Activated T-helper 1 cell treated with anti-CD3 and anti-CD28 coated beads, Interleukin-12 subunit alpha, Interleukin-12 subunit beta, Interleukin-2, Interleukin-4 antibody, amounts not matched to agents 30 ng/mL and 10 ng/mL and 1 ng/mL, durations not matched to agents 14 hours and 24 hours and 36 hours (primary cell): Measurements from ENCODE around the gene SAXO2. TPM values are rescaled to one million over a fixed set of nuclear protein-coding genes. Genes with fewer than 3 reads are reported as not detected.
"Not testable (repeated sequence)": the region's sequence is repeated elsewhere in the genome, so short reads cannot be mapped to it uniquely, and the experiment has no call there.

Experiments used
- DNase-seq: peaks from one replicate; pipeline ENCODE4 v3.0.0; 2021; ENCODE audit warnings: low spot score
- H3K27ac Mint-ChIP-seq: one replicate; pipeline ENCODE4 v1.8.0; 2021; ENCODE audit warnings: mild to moderate bottlenecking, mixed read lengths
- H3K27me3 Mint-ChIP-seq: one replicate; pipeline ENCODE4 v1.8.0; 2022; ENCODE audit warnings: mild to moderate bottlenecking, moderate library complexity, mixed read lengths; ENCODE audit not compliant: insufficient read depth
- H3K36me3 Mint-ChIP-seq: one replicate; pipeline ENCODE4 v1.8.0; 2021; ENCODE audit warnings: low read depth, mixed read lengths
- H3K4me1 Mint-ChIP-seq: one replicate; pipeline ENCODE4 v1.8.0; 2021; ENCODE audit warnings: low read depth, mixed read lengths
- H3K4me3 Mint-ChIP-seq: one replicate; pipeline ENCODE4 v1.8.0; 2021; ENCODE audit warnings: mild to moderate bottlenecking, moderate library complexity, mixed read lengths
- H3K9me3 Mint-ChIP-seq: one replicate; pipeline ENCODE4 v1.8.0; 2021; ENCODE audit warnings: mixed read lengths
- intact Hi-C: fragments of 100-400 bp; cut with micrococcal nuclease; formaldehyde crosslinking; loops from one replicate; pipeline ENCODE4 v1.15.1; 2024
- total RNA-seq: library from RNA; stranded (reverse); gene quantifications from 2 replicates; pipeline ENCODE4 v1.2.3, GENCODE V29; 2022

The SAXO2 gene
- total RNA-seq, 1 donor from 2014 or later = 0.57 TPM

- H3K27me3 Mint-ChIP-seq = peaks cover 9% of the 10 kb centered on the region
- DNase-seq = no peak
- intact Hi-C loops = no loop called here
- H3K27ac Mint-ChIP-seq = no peak overlapping the region
- no peak overlapping the region for H3K4me3 Mint-ChIP-seq
- no peaks in the 10 kb centered on the region for H3K36me3 Mint-ChIP-seq
- peaks cover 6% of the 10 kb centered on the region for H3K4me1 Mint-ChIP-seq
- H3K9me3 Mint-ChIP-seq = no peaks in the 10 kb centered on the region
These were observed 34.9 kb downstream of the SAXO2 start for GRCh38 chr15:82297546-82297945.

GRCh38 chr15:82298032-82298431 lies 35.4 kb downstream of the SAXO2 start:
- intact Hi-C loops = no loop called here
- Mint-ChIP-seq H3K4me3 (no peak overlapping the region), H3K27me3 (peaks cover 8% of the 10 kb centered on the region), H3K4me1 (peaks cover 6% of the 10 kb centered on the region), H3K36me3 (no peaks in the 10 kb centered on the region), H3K9me3 (no peaks in the 10 kb centered on the region), H3K27ac (no peak overlapping the region)
- no peak for DNase-seq

DNA sequence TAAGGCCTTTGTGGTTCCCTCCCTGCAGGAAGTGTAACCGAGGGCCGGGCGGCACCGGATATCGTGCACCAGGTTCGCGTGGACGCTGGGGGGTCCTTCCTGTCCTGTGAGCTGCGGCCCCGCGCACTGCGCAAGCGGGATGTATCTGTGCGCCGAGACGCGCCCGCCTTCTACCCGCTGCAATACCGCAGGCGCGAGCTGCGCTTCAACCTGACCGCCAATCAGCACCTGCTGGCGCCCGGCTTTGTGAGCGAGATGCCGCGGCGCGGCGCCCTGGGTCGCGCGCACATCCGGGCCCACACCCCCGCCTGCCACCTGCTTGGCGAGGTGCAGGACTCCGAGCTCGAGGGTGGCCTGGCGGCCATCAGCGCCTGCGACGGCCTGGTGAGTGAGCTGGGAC lies 35.9 kb downstream of the SAXO2 start:
- H3K27ac Mint-ChIP-seq = no peak overlapping the region
- no peaks in the 10 kb centered on the region for H3K9me3 Mint-ChIP-seq
- no peak overlapping the region for H3K4me3 Mint-ChIP-seq
- H3K36me3 Mint-ChIP-seq = no peaks in the 10 kb centered on the region
- H3K4me1 Mint-ChIP-seq = peaks cover 6% of the 10 kb centered on the region
- intact Hi-C loops = no loop called here
- peaks cover 8% of the 10 kb centered on the region for H3K27me3 Mint-ChIP-seq
- peak; percentile 20 for DNase-seq

- intact Hi-C loops, H3K4me3 Mint-ChIP-seq, H3K9me3 Mint-ChIP-seq, H3K27me3 Mint-ChIP-seq, H3K4me1 Mint-ChIP-seq, DNase-seq, H3K27ac Mint-ChIP-seq, H3K36me3 Mint-ChIP-seq: not testable (repeated sequence)
These were observed 36.9 kb downstream of the SAXO2 start for GRCh38 chr15:82299511-82299914.

DNA sequence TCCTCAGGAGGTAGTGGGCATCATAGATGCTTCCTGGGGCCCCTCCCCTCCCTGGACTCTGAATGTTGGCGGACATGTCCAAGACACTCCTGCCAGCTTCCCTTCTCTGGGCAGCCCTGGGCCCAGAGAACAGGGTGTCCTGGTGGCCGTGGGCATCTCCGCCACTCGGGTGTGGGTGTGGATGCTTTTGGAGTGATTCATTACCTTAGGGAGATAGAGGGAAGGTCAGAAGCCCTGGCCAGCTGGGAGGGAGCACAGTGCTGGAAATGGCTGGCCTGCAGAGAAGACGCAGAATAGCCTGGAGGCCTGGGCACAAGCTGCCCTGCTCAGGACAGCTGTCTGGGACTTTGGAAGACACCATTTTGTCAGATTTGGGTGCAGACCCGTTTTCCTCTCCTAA lies 37.7 kb downstream of the SAXO2 start:
- DNase-seq, H3K9me3 Mint-ChIP-seq: not testable (repeated sequence)

DNA sequence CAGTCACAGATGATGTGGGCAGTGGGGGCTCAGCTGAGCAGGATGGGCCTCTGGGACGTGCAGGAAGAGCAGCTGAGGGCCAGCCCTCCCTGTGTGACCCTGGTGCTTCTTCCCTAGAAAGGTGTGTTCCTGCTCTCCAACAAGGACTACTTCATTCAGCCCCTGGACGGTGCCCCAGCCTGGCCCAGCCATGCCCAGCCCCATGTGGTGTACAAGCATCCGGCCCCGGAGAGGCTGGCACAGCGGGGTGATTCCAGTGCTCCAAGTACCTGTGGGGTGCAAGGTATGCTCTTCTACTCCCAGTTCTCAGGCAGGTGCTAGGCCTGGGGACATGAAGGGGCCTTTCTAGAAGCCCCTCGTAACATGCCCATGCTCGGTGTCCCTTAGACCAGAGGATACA lies 38.3 kb downstream of the SAXO2 start:
- Mint-ChIP-seq H3K27me3 (peaks cover 7% of the 10 kb centered on the region), H3K4me3 (no peak overlapping the region)

More for the DNA sequence above, 37.7 kb downstream of the SAXO2 start:
- H3K27me3 Mint-ChIP-seq, H3K4me1 Mint-ChIP-seq, H3K4me3 Mint-ChIP-seq, H3K27ac Mint-ChIP-seq, H3K36me3 Mint-ChIP-seq, intact Hi-C loops: not testable (repeated sequence)

GRCh38 chr15:82301296-82302016 lies 38.8 kb downstream of the SAXO2 start:
- Mint-ChIP-seq H3K9me3 (no peaks in the 10 kb centered on the region), H3K27ac (no peak overlapping the region), H3K27me3 (peaks cover 7% of the 10 kb centered on the region), H3K4me1 (peaks cover 6% of the 10 kb centered on the region), H3K36me3 (no peaks in the 10 kb centered on the region), H3K4me3 (no peak overlapping the region)
- intact Hi-C loops = no loop called here
- DNase-seq = no peak

More for the DNA sequence above, 38.3 kb downstream of the SAXO2 start:
- Mint-ChIP-seq H3K36me3 (no peaks in the 10 kb centered on the region), H3K27ac (no peak overlapping the region), H3K4me1 (peaks cover 6% of the 10 kb centered on the region), H3K9me3 (no peaks in the 10 kb centered on the region)
- intact Hi-C loops = no loop called here
- no peak for DNase-seq

GRCh38 chr15:82303956-82304777 lies 41.5 kb downstream of the SAXO2 start:
- Mint-ChIP-seq H3K4me1 (no peaks in the 10 kb centered on the region), H3K9me3 (no peaks in the 10 kb centered on the region), H3K4me3 (no peak overlapping the region), H3K27me3 (peaks cover 3% of the 10 kb centered on the region), H3K36me3 (no peaks in the 10 kb centered on the region), H3K27ac (no peak overlapping the region)
- DNase-seq = no peak
- intact Hi-C loops = no loop called here

GRCh38 chr15:82304778-82305090 lies 42.1 kb downstream of the SAXO2 start:
- intact Hi-C loops = no loop called here
- DNase-seq = no peak
- H3K36me3 Mint-ChIP-seq = no peaks in the 10 kb centered on the region
- no peak overlapping the region for H3K4me3 Mint-ChIP-seq
- H3K4me1 Mint-ChIP-seq = no peaks in the 10 kb centered on the region
- H3K9me3 Mint-ChIP-seq = no peaks in the 10 kb centered on the region
- H3K27ac Mint-ChIP-seq = no peak overlapping the region
- no peaks in the 10 kb centered on the region for H3K27me3 Mint-ChIP-seq

GRCh38 chr15:82305621-82306048 lies 43.0 kb downstream of the SAXO2 start:
- intact Hi-C loops = no loop called here
- H3K4me1 Mint-ChIP-seq = no peaks in the 10 kb centered on the region
- H3K36me3 Mint-ChIP-seq = no peaks in the 10 kb centered on the region
- DNase-seq = no peak
- peaks cover 3% of the 10 kb centered on the region for H3K27me3 Mint-ChIP-seq
- no peak overlapping the region for H3K4me3 Mint-ChIP-seq
- H3K27ac Mint-ChIP-seq = no peak overlapping the region
- H3K9me3 Mint-ChIP-seq = no peaks in the 10 kb centered on the region

- no peak overlapping the region for H3K4me3 Mint-ChIP-seq
- peaks cover 9% of the 10 kb centered on the region for H3K27me3 Mint-ChIP-seq
- intact Hi-C loops = no loop called here
- no peaks in the 10 kb centered on the region for H3K36me3 Mint-ChIP-seq
- H3K4me1 Mint-ChIP-seq = no peaks in the 10 kb centered on the region
- H3K27ac Mint-ChIP-seq = no peak overlapping the region
- no peaks in the 10 kb centered on the region for H3K9me3 Mint-ChIP-seq
- DNase-seq = no peak
These were observed 44.4 kb downstream of the SAXO2 start for GRCh38 chr15:82306791-82307713.

DNA sequence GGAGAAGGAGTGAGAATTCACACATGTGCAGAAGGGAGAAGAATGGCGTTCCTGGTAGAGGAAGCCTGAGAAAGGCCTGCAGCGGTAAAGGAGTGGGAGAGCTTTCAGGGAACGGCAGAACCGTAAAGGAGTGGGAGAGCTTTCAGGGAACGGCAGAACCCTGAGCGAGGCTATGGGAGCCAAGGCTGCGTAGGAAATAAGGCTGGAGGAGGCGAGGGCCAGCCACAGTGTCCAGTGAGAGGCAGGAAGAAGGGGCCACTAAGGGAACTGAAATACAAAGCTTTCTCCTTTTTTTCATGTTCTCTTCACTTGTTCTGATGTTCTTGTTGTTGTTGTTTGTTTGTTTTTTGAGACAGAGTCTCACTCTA lies 45.1 kb downstream of the SAXO2 start:
- H3K27ac Mint-ChIP-seq = no peak overlapping the region
- H3K9me3 Mint-ChIP-seq = no peaks in the 10 kb centered on the region
- H3K36me3 Mint-ChIP-seq = no peaks in the 10 kb centered on the region
- no peak for DNase-seq
- H3K27me3 Mint-ChIP-seq = peaks cover 9% of the 10 kb centered on the region
- no peaks in the 10 kb centered on the region for H3K4me1 Mint-ChIP-seq
- intact Hi-C loops = no loop called here
- H3K4me3 Mint-ChIP-seq = no peak overlapping the region

DNA sequence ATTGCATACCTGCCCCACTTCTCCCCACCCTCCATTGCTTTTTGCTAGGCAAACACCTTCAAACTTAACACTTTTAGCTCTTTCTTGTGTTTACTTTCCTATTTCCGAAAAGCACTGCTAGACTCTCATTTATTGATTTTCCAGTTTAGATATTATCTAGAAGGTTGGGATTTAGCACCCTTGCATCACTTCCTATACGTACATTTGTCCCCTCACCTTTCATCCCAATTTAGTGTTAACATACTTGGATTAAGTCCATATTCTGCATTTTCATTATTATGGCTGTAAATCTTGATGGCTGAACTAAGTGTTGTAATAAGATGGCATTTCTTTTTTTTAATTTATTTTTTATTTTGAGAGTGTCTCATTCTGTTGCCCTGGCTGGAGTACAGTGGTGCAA lies 47.2 kb downstream of the SAXO2 start:
- Mint-ChIP-seq H3K27me3 (peaks cover 9% of the 10 kb centered on the region), H3K9me3 (no peaks in the 10 kb centered on the region), H3K4me3 (no peak overlapping the region), H3K27ac (no peak overlapping the region), H3K36me3 (no peaks in the 10 kb centered on the region), H3K4me1 (no peaks in the 10 kb centered on the region)
- intact Hi-C loops = no loop called here
- no peak for DNase-seq
